Parathyroid adenoma (tissue), 2 donors: ENCODE measurements around the gene LSAMP.

Source experiments
- H2AFZ ChIP-seq: fragments of 300-600 bp; sonication (generic); one replicate; pipeline ENCODE4 v1.7.0; 2017; ENCODE audit warnings: antibody characterized with exemption, mild to moderate bottlenecking
- H3K27ac ChIP-seq: fragments of 300-600 bp; sonication (generic); one replicate; pipeline ENCODE4 v1.7.0; 2017
- H3K27me3 ChIP-seq: fragments of 300-600 bp; sonication (generic); one replicate; pipeline ENCODE4 v1.7.0; 2017; ENCODE audit warnings: low read length; ENCODE audit not compliant: control insufficient read depth, insufficient read depth
- H3K36me3 ChIP-seq: fragments of 300-600 bp; sonication (generic); one replicate; pipeline ENCODE4 v1.7.0; 2017; ENCODE audit warnings: low read length; ENCODE audit not compliant: control insufficient read depth, insufficient read depth
- H3K4me1 ChIP-seq: fragments of 300-600 bp; sonication (generic); one replicate; pipeline ENCODE4 v1.7.0; 2017; ENCODE audit warnings: control low read depth
- H3K4me2 ChIP-seq: fragments of 300-600 bp; sonication (generic); one replicate; pipeline ENCODE4 v1.7.0; 2017; ENCODE audit warnings: low read length
- H3K4me3 ChIP-seq: fragments of 300-600 bp; sonication (generic); one replicate; pipeline ENCODE4 v1.7.0; 2017; ENCODE audit warnings: low read depth, low read length
- H3K79me2 ChIP-seq: fragments of 300-600 bp; sonication (generic); one replicate; pipeline ENCODE4 v1.7.0; 2017; ENCODE audit warnings: control low read depth
- H3K9ac ChIP-seq: fragments of 300-600 bp; sonication (generic); one replicate; pipeline ENCODE4 v1.7.0; 2017; ENCODE audit warnings: mild to moderate bottlenecking
- H3K9me3 ChIP-seq: fragments of 300-600 bp; sonication (generic); one replicate; pipeline ENCODE4 v1.7.0; 2017; ENCODE audit warnings: low read length; ENCODE audit not compliant: control insufficient read depth
- TF ChIP-seq, protein P1 (sequence below): fragments of 300-600 bp; sonication (generic); IDR thresholded peaks from one replicate; pipeline ENCODE4 v1.7.0; 2017; ENCODE audit warnings: antibody characterized with exemption, mild to moderate bottlenecking
- donor health status: primary hyperparathyroidism.

The LSAMP gene

DNA sequence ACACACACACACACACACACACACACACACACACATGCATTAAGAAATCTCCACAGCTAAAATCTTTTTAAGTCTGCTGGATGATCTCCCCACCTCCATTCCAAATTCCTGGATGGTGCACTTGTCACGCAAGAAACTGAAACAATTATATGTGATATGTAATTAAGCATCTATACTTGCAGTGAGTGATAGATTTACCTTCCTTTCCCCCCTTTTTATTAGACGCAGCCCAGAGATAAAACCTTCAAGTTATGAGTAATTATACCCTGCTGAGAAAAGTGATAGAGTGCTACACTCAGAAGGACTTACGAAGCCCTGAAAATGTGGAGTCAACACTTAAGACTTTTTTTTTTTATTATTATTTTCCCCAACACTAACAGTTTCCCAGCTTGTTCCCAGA lies 255.2 kb downstream of the LSAMP start:
- Histone ChIP-seq H3K4me1 (no peaks in the 10 kb centered on the region), H3K79me2 (no peaks in the 10 kb centered on the region), H3K27me3 (no peaks in the 10 kb centered on the region), H2AFZ (no peak overlapping the region), H3K9ac (no peak overlapping the region), H3K27ac (no peak overlapping the region), H3K9me3 (no peaks in the 10 kb centered on the region), H3K4me2 (no peak overlapping the region), H3K4me3 (no peak overlapping the region), H3K36me3 (no peaks in the 10 kb centered on the region)
- TF ChIP-seq, protein P1, sequence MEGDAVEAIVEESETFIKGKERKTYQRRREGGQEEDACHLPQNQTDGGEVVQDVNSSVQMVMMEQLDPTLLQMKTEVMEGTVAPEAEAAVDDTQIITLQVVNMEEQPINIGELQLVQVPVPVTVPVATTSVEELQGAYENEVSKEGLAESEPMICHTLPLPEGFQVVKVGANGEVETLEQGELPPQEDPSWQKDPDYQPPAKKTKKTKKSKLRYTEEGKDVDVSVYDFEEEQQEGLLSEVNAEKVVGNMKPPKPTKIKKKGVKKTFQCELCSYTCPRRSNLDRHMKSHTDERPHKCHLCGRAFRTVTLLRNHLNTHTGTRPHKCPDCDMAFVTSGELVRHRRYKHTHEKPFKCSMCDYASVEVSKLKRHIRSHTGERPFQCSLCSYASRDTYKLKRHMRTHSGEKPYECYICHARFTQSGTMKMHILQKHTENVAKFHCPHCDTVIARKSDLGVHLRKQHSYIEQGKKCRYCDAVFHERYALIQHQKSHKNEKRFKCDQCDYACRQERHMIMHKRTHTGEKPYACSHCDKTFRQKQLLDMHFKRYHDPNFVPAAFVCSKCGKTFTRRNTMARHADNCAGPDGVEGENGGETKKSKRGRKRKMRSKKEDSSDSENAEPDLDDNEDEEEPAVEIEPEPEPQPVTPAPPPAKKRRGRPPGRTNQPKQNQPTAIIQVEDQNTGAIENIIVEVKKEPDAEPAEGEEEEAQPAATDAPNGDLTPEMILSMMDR, result no peak

- no peaks in the 10 kb centered on the region for H3K4me1 ChIP-seq
- H3K27ac ChIP-seq, result no peak overlapping the region
- no peak overlapping the region for H3K4me3 ChIP-seq
- TF ChIP-seq, protein P1, result no peak
- H3K4me2 ChIP-seq, result no peak overlapping the region
- no peaks in the 10 kb centered on the region for H3K36me3 ChIP-seq
- no peaks in the 10 kb centered on the region for H3K79me2 ChIP-seq
- no peaks in the 10 kb centered on the region for H3K27me3 ChIP-seq
- no peaks in the 10 kb centered on the region for H3K9me3 ChIP-seq
- H3K9ac ChIP-seq, result no peak overlapping the region
- no peak overlapping the region for H2AFZ ChIP-seq
Measured at GRCh38 chr3:116188231-116188785, 257.0 kb downstream of the LSAMP start.

DNA sequence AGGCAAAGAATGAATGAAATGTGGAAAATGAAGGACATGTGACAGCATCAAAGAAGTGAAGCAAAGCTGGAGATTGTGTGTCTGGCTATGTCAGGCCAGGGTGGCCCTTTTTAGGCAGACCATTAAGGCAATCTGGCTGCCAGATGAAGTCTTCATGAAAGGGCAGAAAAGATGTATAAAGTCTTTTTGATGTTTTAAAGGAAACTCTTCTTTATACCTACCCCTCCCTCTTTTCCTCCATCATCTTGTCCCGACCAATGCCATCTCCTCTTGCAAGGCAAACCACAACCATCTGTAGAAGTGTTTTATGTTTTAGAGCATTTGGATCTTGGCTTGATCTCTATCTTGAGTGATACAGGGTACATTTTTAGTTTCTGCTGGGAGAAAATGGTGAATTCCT lies 259.2 kb downstream of the LSAMP start:
- Histone ChIP-seq H3K9ac (no peak overlapping the region), H3K4me1 (no peaks in the 10 kb centered on the region), H3K27ac (no peak overlapping the region), H3K9me3 (no peaks in the 10 kb centered on the region), H3K4me2 (no peak overlapping the region), H3K36me3 (no peaks in the 10 kb centered on the region), H3K4me3 (no peak overlapping the region), H3K27me3 (no peaks in the 10 kb centered on the region), H3K79me2 (no peaks in the 10 kb centered on the region), H2AFZ (no peak overlapping the region)
- TF ChIP-seq, protein P1, result no peak

GRCh38 chr3:116181159-116181558 lies 264.1 kb downstream of the LSAMP start:
- no peaks in the 10 kb centered on the region for H3K4me1 ChIP-seq
- no peak overlapping the region for H3K9ac ChIP-seq
- H3K79me2 ChIP-seq, result no peaks in the 10 kb centered on the region
- H3K4me3 ChIP-seq, result no peak overlapping the region
- H3K27ac ChIP-seq, result no peak overlapping the region
- no peaks in the 10 kb centered on the region for H3K9me3 ChIP-seq
- H3K36me3 ChIP-seq, result no peaks in the 10 kb centered on the region
- H3K27me3 ChIP-seq, result no peaks in the 10 kb centered on the region
- TF ChIP-seq, protein P1, result no peak
- H3K4me2 ChIP-seq, result no peak overlapping the region
- H2AFZ ChIP-seq, result no peak overlapping the region

DNA sequence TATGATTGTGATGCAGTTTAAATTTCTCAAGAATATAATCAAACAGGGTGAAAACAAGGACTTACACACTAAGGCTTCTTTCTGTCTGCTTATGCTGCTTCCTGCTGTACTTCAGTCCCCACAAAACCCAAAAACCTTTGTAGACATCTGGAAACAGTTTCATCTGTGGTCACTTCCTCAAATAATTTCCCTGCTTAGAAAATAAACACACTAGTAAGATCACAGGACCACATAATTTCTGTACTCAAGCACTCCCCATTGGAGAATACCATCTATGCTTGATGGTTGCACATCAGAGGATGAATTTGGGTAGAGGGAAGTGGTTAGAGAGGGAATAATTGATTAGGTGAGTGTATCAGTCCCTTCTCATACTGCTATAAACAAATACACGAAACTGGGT lies 266.2 kb downstream of the LSAMP start:
- TF ChIP-seq, protein P1, result no peak
- no peak overlapping the region for H2AFZ ChIP-seq
- no peaks in the 10 kb centered on the region for H3K9me3 ChIP-seq
- no peak overlapping the region for H3K27ac ChIP-seq
- no peak overlapping the region for H3K4me3 ChIP-seq
- H3K79me2 ChIP-seq, result no peaks in the 10 kb centered on the region
- no peaks in the 10 kb centered on the region for H3K4me1 ChIP-seq
- no peak overlapping the region for H3K9ac ChIP-seq
- H3K36me3 ChIP-seq, result no peaks in the 10 kb centered on the region
- no peaks in the 10 kb centered on the region for H3K27me3 ChIP-seq
- no peak overlapping the region for H3K4me2 ChIP-seq
